ENCODE measurements around the gene MICAL3.

The MICAL3 gene

DNA sequence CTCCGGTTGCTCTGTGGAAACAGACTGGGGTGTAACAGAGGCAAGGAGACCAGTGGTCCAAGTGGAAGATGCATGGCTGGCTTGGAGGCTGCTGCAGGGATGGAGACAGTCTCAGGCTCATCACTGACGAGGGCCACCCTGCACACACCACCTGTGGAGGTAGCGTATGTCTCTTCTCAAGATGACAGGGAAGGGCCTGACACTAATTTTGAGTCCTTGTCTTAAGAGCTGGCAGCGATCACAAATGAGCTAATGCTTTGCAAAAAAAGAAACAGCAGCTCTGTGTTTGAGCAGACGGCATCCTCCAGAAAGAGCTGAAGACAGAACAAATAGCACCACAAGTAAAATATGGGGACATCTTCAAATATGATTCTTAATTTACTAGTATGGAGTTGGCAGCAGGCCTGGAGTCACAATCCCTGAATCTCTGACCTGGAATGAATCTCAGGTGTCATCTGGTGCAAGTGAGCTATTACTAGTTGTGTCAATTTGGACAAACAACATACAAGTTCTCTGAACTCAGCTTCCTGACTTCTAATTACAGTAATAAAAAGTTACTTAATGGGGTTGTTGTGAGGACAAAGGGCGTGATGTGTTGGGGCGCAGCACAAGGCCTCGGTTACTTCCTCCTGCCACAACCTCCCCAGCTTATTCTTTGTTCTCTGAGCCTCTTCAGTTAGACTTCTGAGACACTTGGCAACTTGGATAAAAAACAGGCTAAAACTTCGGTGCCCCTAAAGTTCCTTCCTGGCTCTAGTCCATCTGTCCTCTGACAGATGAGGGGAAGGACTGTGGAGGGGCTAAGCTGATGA lies 154.9 kb downstream of the MICAL3 start:
- DNase-seq (ENCODE audit: low read depth in 2 of 2), result no peak

DNA sequence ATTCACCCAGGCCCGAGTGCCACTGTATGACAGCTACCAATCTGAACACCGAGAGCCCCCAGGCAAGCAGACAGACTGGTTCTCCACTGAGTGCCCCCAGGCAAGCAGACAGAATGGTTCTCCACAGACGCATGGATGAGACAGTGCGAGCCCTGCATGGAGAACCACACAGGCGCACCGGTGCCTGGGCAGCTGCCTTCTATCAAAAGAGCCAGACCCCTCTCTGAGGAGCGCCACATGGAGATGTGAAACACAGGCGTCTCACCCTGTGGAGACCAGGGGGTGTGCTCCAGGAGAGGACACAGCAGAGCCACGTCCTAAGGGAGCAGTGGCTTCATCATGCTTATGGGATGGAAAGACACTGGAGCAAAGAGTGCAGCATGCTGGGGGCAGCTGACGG lies 155.6 kb downstream of the MICAL3 start:
- no peak for DNase-seq (ENCODE audit: low read depth in 2 of 2)

DNA sequence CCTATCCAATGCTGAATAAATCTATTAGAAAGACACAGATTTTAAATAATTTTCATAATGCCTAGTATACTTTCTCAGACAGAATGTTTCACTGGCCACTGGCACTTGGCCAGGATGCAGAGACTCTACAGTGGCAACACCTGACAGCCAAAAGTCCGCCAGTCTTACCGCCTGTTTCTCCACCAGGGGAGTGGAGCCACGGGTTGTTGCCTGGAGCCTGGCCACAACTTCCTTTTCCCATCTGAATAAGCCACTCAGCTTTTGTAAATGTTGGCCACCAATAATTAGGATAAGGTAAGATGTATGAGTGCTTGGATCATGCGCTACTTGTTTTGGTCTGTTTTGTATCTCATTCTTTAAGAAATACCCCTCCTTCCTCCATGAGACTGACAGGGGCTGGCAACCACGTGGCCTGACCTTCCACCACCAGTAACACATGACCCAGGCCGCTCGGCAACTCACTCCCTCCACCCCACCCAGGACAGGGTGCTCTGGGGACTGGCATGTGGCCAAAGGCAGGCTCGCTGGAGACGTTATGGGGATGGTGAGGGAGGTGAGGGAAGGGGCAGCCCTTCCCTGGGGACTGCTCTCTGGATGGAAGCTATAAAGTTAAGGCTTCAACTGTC lies 157.1 kb downstream of the MICAL3 start:
- no peak for DNase-seq (ENCODE audit: low read depth in 2 of 2)

- no peak for DNase-seq (ENCODE audit: low read depth in 2 of 2)
Observed at GRCh38 chr22:17866621-17867020, 157.7 kb downstream of the MICAL3 start.

GRCh38 chr22:17866127-17866526 lies 158.2 kb downstream of the MICAL3 start:
- no peak for DNase-seq (ENCODE audit: low read depth in 2 of 2)

DNA sequence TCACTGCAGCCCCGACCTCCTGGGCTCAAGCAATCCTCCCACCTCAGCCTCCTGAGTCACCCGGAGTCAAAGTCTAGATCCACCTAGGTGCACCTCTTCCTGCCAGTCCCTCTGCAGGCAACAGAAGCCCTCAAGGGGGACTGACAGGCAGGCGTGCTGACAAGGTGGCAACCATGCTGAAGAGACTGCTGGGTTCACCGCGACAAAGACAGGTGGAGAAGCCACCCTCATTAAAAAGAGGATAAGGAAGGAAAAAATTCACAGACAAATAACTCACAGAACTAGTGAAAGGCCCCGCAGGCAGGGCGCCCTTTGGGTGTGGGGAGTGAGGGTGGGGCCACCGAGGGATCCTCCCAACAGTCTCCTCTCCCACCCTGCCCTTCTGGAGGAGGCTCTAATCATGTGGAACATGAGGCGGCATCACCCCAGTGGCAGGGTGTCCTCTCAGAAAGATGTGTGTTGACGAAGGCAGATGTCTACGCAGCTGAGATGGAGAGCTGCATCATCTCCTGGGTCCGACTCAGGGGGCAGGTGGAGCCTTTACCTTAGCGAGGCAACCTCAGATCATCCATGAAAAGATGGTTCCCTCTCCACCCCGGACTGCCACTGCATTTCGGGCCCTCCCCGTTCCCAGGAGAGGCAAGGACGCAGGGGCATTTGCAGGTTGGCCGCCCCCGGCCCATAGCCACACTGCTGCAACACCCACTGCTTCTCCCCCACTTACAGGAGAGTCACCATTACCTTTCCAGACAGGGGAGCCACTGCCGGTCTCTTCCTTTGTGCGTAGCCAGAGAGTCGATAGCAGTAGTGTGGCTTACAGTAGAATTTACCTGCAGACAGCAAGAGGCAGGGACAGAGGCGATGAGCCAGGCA lies 158.9 kb downstream of the MICAL3 start:
- DNase-seq (ENCODE audit: low read depth in 2 of 2), result no peak

DNA sequence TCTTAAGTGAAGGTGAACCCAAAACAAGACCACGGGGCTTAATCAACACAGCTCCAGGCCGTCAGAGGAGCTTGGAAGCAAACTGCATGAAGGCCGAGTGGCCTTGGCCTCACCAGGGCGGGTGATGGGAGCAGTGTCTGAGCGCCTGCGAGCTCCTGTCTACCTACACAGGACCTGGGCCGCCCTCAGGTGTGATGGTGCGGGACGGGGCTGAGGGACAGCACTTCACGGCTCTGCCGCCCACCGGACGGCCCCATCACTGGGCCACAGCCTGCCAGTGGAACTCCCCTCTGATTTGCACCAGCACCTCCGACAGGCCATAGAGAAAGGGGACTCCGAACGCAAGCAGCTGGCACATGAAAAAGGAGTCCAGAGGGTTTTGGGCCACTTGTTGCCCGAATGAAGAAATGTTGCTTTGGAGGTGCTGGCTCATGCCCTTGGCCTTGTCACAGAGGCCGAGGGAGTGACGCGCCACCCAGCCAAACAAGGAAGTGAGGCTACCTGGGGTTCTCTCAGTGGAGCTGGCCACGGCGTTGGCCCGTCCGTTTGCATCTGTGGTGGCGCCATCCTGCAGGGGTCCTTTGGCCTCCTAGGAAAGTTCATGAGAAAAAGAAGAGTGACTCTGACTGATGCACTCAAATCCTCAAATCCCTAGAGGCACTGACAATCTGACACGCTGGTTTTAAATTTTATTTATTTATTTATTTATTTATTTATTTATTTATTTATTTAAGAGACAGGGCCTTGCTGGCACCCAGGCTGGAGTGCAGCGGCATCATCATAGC lies 159.8 kb downstream of the MICAL3 start:
- DNase-seq (ENCODE audit: low read depth in 2 of 2), result no peak

DNA sequence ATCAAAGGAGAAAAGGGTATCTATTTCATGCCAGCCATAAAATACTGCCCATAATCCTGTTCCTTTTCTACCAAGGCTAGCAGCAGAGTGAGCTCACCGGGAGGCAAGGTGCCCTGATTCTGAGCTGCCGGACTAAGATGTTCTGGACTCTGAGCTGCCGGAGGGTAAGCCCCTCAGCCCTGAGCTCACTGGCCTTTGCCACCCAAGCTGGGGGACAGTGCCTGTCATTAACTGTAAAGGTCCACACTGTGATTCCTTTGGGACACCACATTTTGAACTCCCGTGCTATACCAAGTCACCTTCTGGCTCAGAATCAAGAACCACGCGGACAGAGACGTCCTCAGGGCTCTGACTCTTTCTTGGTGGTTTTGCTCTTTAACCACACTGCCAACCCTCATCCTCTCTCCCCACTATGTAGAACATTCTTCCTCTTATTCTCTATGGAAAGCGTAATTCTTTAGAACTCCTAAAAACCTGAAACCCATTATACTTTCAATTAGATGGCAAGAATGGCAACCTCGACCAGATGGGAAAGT lies 161.6 kb downstream of the MICAL3 start:
- DNase-seq (ENCODE audit: low read depth in 2 of 2), result no peak

GRCh38 chr22:17861909-17862308 lies 162.5 kb downstream of the MICAL3 start:
- no peak for DNase-seq (ENCODE audit: low read depth in 2 of 2)

DNA sequence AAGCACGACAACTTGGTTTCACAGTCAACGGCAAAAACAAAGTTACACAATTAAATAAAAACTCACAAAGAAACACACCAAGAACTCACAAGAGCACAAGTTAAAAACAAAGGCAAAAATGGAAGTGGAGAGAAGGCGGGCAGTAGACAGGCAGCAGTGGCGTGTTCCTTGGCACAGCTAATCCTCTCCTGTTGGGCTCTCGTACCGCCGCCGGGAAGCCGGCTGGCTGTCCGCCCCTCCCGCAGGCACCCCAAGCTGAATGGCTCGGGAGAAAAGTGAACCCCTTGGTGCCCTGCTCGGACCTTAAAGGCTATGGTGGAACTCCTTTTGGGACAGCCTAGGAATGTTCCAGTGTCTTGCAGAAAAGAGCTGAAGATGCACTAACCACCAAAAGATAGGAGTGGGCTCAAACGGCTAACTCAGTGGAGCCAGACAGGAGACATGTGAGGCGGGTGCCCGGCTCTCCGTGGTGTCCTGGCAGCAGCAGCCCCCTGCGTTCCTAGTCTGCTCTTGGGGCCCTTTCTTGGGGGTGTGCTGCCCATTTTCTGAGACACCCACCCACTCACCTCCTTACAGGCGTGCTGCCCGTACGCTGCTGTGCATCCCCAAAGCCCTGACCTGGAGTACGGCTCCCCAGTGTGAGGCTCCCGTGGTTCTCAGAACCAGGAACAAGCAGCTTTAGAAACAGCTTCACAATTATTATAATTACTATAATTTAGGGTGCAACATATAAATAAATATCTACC lies 164.0 kb downstream of the MICAL3 start:
- no peak for DNase-seq (ENCODE audit: low read depth in 2 of 2)

DNA sequence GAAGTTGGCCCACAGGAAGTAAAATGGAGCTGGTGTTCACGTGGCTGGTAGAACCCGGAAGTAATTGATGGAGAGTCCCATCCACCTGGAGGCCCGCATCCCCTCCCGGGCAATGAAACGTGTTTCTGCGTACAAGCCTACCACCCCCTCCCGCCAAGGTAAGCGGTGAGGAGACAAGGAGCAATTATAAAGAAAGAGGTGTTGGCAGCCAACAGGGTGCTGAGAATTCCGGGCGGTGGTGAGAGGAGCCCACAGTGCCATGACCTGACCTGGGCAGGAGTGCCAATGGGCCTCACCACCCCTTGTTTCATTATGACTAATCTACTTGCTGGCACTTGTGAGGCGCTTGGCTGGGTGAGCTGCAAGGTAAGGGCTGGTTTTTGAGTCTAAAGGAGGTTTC lies 166.3 kb downstream of the MICAL3 start:
- DNase-seq (ENCODE audit: low read depth in 2 of 2), result no peak

GRCh38 chr22:17855572-17856290 lies 168.6 kb downstream of the MICAL3 start:
- no peak for DNase-seq (ENCODE audit: low read depth in 2 of 2)

DNA sequence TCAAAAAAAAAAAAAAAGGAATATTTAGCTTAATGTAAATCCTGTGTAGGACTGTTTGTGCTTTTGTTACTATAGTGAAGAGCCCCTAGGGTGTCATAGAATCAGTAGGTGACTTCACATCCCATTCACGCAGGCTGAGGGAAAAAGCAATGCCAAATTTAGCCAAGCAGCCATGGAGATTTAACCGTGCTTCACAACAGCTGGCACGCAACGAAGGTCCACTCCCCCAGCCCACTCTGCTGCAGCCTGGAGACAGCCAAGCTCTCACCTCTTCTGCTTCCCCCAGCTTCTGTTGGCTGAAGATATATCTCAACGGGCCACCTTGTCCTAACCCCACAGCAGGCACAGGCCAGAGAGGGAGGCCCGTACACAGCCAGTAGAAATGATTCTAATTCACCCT lies 171.3 kb downstream of the MICAL3 start:
- DNase-seq (ENCODE audit: low read depth in 2 of 2), result peak in 1 of 2 experiments; percentile 12

GRCh38 chr22:17851759-17852158 lies 172.6 kb downstream of the MICAL3 start:
- no peak for DNase-seq (ENCODE audit: low read depth in 2 of 2)

- no peak for DNase-seq (ENCODE audit: low read depth in 2 of 2)
Observed at GRCh38 chr22:17847360-17848078, 176.8 kb downstream of the MICAL3 start.

- DNase-seq (ENCODE audit: low read depth in 2 of 2), result no peak
Observed at GRCh38 chr22:17846326-17846992, 177.9 kb downstream of the MICAL3 start.

DNA sequence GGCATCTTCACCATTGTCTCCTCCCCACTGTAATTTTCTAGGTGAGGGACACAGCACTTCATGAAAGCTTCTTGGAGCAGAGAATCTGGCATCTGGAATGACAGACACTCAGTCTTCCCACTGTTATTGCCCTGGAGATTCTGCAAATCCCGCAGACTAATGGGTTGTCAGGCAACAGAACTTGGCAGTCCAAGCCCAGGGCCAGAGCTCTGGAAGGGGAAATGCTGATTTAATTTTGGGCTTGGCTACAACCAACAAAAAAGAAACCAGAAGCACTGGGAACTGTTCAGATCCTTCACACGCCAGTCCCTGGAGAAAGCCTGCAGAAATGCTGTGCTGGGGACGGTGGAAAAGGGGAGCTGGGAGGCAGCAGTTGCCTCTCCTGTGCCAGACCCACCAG lies 178.6 kb downstream of the MICAL3 start:
- DNase-seq (ENCODE audit: low read depth in 2 of 2), result no peak

- DNase-seq (ENCODE audit: low read depth in 2 of 2), result no peak
Observed at GRCh38 chr22:17845327-17845726, 179.0 kb downstream of the MICAL3 start.

DNA sequence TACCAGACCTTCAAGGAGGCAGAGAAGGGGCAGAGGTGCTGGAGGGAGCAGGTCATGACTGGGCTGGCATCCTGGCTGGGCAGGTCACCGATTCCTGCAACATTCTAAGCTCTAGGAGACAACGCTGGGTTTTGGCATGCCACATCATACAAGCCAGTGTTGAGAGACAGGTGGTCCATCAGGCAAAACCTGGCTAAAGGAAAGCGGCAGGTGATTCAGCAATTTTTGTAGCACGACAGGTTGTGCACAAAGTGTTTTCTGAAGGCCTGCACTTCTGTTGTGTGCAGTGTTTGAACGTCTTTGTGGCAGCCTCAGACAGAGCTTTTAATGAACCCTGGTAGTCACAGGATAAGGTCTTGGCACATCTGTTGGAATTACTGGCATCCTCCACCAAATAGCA lies 180.2 kb downstream of the MICAL3 start:
- DNase-seq (ENCODE audit: low read depth in 2 of 2), result no peak

Measured in fibroblast of skin of left quadriceps (primary cell).